Body of pancreas (tissue), 4 donors: ENCODE results near the gene MEN1.

Experiments
- CTCF ChIP-seq, 7 experiments: fragments of 450-650 bp in 4 of 7; fragments of 200-600 bp in 3 of 7; sonication (generic) in 3 of 7; IDR thresholded peaks; one replicate each; pipeline ENCODE4 v1.5.1; 2016 to 2019; ENCODE audit warnings: antibody characterized with exemption in 7 of 7
- POLR2A ChIP-seq, 3 donors: fragments of 450-650 bp; IDR thresholded peaks; one replicate each; pipeline ENCODE4 v1.6.1; 2016; ENCODE audit warnings: antibody characterized with exemption in 3 of 3, mild to moderate bottlenecking in 2 of 3

- TF ChIP-seq CTCF (IDR thresholded peaks at IDR 0.05) (peak in 2 of 7 experiments; percentile 36 to 43), POLR2A (IDR thresholded peaks at IDR 0.05) (peak; percentile 98 to 99 (median 99))
Measured at GRCh38 chr11:64778473-64779298, 31.7 kb downstream of the MEN1 start, which contains the start of gene SF1.
